Stimulated activated CD8-positive, alpha-beta memory T cell treated with anti-CD3 and anti-CD28 coated beads, Interleukin-15, amount 100 ng/mL, for 4 hours (primary cell): Measurements from ENCODE around the gene DENND2A.
"Not testable (repeated sequence)": the region's sequence is repeated elsewhere in the genome, so short reads cannot be mapped to it uniquely, and the experiment has no call there.

Source experiments
- DNase-seq, 2 donors: peaks; one replicate each; pipeline ENCODE4 v3.0.0-alpha.2; 2020; ENCODE audit warnings: low read depth in 2 of 2

DENND2A gene

DNA sequence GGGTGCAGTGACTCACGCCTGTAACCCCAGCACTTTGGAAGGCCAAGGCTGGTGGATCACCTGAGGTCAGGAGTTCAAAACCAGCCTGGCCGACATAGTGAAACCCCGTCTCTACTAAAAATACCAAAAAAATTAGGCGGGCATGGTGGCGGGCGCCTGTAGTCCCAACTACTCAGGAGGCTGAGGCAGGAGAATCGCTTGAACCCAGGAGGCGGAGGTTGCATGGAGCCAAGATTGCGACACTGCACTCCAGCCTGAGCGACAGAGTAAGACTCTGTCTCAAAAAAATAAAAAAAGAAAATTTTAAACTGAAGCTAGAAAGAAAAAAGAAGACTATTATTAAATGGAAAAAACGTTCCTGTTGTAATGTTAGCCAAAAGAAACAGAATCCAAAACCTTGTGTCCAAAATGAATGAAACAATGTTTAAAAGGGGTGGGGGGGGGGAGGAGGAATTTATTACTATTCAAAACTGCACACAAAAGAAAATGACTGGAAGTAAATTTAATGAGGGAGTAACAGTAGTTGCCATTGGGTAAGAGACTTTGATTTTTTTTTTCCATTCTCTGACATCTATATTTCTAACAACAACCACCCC, 20.6 kb downstream of the DENND2A start:
- not testable (repeated sequence) for DNase-seq

- no peak for DNase-seq
Observed at GRCh38 chr7:140619176-140619575, 21.4 kb downstream of the DENND2A start.

DNA sequence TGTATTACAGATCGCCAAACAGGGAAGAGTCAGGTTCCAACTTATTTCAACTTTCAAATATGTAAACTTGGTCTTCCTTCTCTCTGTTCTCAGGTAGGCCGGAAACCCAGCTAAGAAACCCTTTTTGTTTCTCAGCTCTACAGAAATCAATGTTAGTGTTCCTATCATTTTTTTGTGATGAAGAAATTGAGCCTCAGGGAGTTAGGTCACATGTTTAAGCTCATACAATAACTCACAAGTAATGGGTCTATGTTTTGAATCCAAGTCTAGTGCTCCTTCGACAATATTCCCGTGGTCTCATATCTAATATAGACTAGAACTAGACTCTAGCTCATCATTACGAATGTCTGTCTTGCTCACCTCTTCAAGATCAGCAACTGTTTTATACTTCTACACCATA, 22.3 kb downstream of the DENND2A start:
- DNase-seq = no peak

- no peak for DNase-seq
Observed at GRCh38 chr7:140617081-140617480, 23.5 kb downstream of the DENND2A start.

DNA sequence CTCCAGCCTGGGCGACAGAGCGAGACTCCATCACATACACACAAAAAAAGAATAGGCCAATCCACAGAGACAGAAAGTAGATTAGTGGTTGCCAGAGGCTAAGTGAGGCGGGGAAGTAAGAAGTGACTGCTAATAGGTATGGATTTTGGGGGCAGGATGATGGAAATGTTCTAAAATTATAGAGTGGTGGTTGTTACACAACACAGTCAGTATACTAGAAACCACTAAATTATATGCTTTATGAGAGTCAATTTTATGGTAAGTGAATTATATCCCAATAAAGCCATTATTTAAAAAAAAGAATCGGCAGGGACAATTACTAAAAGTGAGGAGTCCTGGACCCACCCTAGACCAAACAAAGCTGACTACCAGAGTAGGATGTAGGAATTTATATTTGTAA, 24.3 kb downstream of the DENND2A start:
- no peak for DNase-seq

DNA sequence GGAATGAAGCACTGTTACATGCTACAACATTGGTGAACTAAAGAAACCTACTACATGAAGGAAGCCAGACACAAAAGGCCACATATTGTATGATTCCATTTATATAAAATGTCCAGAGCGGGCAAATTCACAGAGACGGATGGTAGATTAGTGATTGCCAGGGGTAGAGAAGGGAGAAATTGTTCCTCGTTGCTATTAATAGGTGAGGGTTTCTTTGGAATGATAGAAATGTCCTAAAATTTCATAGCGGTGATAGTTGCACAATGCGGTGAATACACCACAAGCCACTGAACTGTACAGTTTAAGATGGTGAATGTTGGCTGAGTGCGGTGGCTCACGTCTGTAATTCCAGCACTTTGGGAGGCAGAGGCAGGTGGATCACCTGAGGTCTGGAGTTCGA, 29.0 kb downstream of the DENND2A start:
- no peak for DNase-seq

DNA sequence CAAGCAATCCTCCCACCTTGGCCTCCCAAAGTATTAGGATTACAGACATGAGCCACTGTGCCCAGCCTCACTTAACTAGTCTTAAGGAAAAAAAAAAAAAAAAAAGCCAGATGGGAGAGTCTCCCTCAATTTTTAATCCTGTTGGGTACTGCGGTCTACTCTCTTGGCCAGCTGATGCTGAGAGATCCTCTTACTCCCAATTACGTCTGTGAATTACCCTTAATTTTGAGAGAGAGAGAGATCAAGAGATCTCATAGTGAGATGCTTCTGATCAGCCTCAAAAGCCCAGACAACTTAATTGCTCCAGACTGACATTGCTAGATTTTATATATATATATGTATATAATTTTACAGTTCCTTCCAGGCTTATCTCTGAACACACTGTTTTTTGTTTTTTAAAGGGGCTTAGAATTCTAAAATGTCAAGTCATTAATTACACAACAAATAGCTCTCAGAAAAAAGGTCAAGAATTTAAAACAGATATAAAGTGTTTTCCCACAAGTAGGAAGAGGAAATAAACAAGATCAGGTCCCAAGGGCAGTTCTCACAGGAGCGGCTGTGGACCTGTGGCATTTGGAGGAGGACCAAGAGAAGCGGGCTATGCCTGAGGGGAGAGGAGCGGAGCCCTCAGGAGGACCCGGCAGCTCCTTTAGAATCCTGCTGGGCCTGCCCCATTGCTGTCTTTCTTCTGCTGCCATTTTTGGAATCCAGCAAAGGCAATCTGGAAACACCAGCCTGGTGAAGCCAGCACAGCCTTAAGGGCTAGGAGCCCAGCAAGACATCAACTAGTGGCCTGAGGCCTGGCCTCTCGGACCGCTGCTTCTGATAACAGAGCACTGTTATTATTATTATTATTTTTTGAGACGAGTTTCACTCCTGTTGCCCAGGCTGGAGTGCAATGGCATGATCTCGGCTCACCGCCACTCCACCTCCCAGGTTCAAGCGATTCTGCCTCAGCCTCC, 30.1 kb downstream of the DENND2A start:
- no peak for DNase-seq

GRCh38 chr7:140609646-140610045, 31.0 kb downstream of the DENND2A start:
- no peak for DNase-seq

DNA sequence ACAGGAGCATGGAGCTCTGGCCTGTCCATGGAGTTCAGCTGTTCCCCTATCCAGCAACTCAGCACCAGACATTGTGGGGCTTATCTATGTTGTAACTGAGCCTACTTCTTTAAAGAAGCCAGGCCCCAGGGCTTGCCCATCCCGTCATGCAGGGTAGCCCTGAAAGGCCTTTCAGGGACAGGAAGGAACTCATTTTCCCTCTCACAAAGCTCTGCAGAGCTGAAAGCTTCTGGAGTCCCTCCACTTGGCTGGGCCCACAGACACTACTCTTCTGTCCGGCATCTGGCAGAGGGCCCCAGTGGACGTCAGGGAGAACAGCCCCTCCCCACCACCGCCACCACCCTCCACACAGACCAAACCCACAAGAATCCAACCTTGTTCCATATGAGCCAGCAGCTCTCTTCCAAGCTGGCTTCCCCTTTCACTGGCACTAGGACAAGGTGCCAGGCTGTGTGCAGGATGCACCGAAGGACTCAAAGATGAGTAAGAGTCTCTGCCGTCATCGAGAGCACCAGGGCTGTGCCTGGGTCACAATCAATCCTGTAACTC, 33.1 kb downstream of the DENND2A start:
- no peak for DNase-seq

DNA sequence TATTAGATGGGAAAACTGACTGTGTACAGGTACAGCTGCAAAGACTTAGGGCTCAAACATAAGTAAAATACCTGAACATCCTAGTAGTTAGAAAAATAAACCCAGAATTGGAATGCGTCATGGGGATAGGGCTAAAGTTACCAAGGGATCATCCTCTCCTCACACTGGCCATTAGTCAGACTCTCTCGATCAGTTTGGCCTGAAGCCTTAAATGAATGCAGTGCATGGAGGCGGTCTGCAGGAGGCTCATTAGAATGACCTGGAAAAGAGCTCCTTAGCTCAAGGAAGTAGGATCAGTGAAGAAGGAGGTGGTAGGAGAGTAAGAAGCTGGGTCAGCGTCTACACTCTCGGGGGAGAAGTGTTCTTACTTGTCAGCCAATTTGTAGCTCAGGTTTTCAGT, 35.3 kb downstream of the DENND2A start:
- no peak for DNase-seq

GRCh38 chr7:140604760-140605159, 35.9 kb downstream of the DENND2A start:
- no peak for DNase-seq

DNA sequence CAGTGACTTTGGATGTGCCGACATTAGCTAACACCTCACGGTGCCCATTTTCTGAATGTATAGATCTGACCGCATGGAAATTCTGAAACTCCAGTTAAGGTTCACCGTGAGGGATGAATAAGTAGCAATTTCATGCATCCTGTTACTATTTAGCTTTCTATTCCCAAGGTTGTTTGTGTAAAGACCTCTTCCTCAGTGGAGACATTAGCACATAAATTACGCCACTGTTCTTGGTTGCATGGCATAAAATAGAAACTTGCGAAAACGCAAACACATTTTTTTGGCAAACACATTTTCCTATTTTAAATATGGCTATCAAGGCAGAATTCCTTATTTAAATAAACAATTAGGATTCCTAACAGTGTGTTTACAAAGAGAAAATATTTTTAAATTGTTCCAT, 36.5 kb downstream of the DENND2A start:
- no peak for DNase-seq

DNA sequence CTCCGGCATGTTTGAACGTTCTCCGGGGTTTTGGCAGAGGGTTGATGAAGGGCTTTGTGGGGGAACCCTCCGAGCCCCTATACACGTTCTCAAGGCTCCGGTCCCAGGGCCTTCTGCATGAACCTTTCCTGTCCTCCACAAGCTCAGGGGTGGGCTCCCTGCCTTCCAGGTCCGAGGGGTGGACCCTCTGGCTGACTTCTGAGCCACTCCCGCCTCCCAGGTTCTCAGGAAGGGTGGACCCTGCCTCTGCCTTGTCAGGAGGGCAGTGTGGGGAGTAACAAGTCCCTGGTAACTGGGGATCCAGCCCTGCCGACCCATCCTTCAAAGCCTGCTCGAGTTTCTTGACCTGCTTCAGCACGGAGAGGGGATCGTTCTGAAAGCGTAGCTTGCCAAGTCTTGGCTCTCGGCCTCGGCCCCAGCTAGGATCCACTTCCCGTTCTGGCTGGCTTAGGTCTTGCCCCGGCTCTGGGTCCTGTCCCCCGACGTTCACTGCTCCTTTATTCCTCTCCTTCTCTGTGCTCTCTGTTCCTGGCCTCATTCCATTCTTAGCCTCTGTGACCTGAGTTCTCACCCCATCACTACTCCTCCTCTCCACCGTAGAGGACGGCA, 38.9 kb downstream of the DENND2A start:
- no peak for DNase-seq

DNA sequence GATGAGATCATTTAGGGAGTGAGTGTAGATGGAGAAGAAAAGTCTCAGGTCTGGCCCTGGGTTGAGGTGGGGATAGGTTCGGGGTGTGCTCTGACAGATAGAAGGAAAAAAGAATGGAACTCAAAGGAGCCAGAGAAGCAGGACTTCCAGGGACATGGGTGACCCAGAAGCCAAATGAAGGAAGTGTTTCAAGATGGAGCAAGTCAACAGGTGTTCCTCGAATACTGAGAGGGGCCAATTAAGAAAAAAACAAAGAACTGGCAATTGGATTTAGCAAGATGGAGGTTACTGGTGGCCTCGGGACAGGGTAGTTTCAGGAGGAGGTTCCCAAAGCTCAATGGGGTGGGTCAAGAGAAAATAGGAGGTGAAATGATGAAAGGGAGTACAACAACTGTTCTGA, 40.3 kb downstream of the DENND2A start:
- no peak for DNase-seq

DNA sequence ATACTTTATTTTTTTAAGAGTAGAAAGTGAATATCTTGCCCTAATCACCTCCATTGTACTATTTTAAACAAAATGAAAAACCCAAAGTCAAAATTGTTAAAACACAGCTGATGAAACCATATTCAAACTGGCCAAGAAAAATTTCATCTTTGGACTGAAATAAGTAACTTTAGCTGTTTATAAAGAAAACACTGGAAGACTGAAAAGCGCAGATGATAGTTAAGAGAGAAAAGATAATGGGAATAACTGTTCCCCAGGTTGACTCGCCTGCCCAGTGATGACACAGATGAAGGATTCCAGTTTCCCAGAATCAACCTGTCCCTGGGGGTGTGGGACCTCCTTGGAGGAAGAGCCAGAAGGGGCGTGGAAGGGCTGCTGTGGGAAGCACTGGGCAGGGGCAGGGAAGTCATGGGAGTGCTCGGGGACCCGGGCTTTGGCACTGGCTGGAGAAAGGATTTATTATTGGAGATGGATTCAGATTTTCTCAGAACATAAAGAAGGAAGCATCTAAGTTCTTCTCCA, 43.1 kb downstream of the DENND2A start:
- DNase-seq = no peak

- DNase-seq = no peak
Observed at GRCh38 chr7:140596519-140597427, 43.8 kb downstream of the DENND2A start.

- DNase-seq = no peak
Observed at GRCh38 chr7:140595468-140596092, 45.0 kb downstream of the DENND2A start.

DNA sequence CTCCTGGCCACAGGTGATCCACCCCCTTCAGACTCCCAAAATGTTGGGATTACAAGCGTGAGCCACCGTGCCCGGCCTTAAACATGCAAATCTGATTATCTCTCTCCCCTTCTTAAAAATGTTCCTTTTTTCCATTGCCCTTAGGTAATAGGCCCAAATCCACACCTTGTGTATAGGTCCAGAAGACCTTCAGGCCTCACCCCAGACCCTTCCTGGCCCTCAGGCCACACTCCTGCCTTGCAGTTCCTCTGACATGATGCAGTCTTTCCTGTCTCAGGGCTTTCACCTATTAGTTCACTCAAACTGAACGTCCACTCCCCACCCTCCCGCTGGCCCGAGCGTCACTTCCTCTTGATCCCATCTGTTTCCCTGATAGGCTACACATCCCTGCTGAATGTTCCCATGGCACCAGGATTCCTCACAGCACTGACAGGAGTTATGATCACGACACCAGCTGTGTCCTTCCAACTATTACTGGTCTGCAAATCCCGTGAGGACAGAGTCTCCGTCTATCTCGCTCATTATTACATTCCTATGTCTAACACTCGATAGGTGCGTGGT, 46.4 kb downstream of the DENND2A start:
- no peak for DNase-seq

GRCh38 chr7:140593672-140593982, 47.0 kb downstream of the DENND2A start:
- no peak for DNase-seq

GRCh38 chr7:140592964-140593671, 47.5 kb downstream of the DENND2A start:
- no peak for DNase-seq
